HG02852 (cell line): Measurements from ENCODE around the gene FKBP5.
"Not testable (repeated sequence)": the region's sequence is repeated elsewhere in the genome, so short reads cannot be mapped to it uniquely, and the experiment has no call there.

Experiments
- ATAC-seq: cut with Tn5 transposase; IDR thresholded peaks from one replicate; pipeline ENCODE4 v1.9.1; 2021; ENCODE audit warnings: mild to moderate bottlenecking, moderate library complexity; ENCODE audit not compliant: unreplicated experiment

FKBP5 gene

GRCh38 chr6:35552285-35552917, 136.3 kb downstream of the FKBP5 start:
- ATAC-seq = no peak

GRCh38 chr6:35550437-35550836, 138.3 kb downstream of the FKBP5 start:
- no peak for ATAC-seq

GRCh38 chr6:35547676-35548075, 141.0 kb downstream of the FKBP5 start:
- no peak for ATAC-seq

GRCh38 chr6:35544769-35545361, 143.8 kb downstream of the FKBP5 start:
- no peak for ATAC-seq

- ATAC-seq = no peak
These were observed 145.1 kb downstream of the FKBP5 start for GRCh38 chr6:35543459-35544193.

- ATAC-seq = no peak
These were observed 146.9 kb downstream of the FKBP5 start for GRCh38 chr6:35541836-35542235.

GRCh38 chr6:35539223-35539622, 149.5 kb downstream of the FKBP5 start:
- ATAC-seq = no peak

GRCh38 chr6:35535847-35536246, 152.9 kb downstream of the FKBP5 start:
- ATAC-seq = not testable (repeated sequence)

GRCh38 chr6:35534407-35535170, 154.1 kb downstream of the FKBP5 start:
- no peak for ATAC-seq

GRCh38 chr6:35533981-35534380, 154.7 kb downstream of the FKBP5 start:
- no peak for ATAC-seq

- ATAC-seq = no peak
These were observed 156.6 kb downstream of the FKBP5 start for GRCh38 chr6:35532126-35532525.

GRCh38 chr6:35524380-35525020, 164.2 kb downstream of the FKBP5 start:
- no peak for ATAC-seq
